ENCODE results near the gene APLN. TPM values are rescaled to one million over a fixed set of nuclear protein-coding genes. Genes with fewer than 3 reads are reported as not detected.

Gene APLN
- total and polyA plus RNA-seq, 9 of the 15 experiments (the other 6 are each of a cell fraction or from before 2014, with no cell fraction given): 0.04 to 0.06 TPM; not detected in 7

DNA sequence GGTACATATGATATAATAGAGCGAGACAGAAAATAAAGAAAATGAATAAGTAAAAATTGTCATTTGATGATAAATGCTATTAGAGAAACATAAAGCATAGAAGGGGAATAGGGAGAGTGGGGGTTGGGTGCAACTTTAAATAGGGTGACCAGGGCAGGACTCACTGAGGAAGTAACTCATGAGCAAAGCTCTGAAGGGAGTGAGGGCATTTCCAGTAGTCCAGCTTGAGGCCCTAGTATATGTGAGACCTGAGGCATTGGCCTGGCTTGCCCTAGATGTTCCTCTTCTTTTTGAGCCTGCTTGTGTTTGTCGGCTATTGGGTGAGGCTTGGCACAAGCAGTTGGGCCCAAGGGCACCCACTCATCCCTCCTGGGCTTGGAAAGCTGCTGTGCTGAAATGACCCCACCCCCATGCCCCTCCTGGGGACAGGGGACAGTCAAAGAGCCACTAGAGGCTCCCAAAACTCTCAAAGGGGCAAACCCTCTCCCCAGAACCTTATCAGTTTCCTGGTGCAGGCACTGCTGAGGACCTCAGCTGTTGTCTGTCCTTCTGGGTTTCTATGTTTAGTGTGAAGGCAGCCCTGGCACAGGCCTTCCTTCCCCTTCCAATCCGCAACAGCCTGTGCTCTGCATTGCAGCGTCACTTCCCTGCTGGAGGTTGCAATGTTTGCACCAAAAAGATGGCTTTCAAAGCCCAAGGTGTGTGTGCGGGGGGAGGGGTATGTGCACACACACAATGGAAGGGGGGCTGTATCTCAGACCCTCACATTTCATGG is 40.1 kb downstream of the APLN start (continued):
- TF ChIP-seq GTF2B (IDR thresholded peaks at IDR 0.05; ENCODE audit: extremely low read depth, insufficient read length) (no peak), GTF2E2 (tag; IDR thresholded peaks at IDR 0.05) (no peak), CC2D1A (IDR thresholded peaks at IDR 0.05) (no peak)
- TF ChIP-seq, protein P1, sequence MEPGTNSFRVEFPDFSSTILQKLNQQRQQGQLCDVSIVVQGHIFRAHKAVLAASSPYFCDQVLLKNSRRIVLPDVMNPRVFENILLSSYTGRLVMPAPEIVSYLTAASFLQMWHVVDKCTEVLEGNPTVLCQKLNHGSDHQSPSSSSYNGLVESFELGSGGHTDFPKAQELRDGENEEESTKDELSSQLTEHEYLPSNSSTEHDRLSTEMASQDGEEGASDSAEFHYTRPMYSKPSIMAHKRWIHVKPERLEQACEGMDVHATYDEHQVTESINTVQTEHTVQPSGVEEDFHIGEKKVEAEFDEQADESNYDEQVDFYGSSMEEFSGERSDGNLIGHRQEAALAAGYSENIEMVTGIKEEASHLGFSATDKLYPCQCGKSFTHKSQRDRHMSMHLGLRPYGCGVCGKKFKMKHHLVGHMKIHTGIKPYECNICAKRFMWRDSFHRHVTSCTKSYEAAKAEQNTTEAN (CRISPR knock-in tag; IDR thresholded peaks at IDR 0.05): no peak

GRCh38 chrX:129613596-129613995 is 41.2 kb downstream of the APLN start:
- Histone ChIP-seq H3K9me1 (ENCODE audit: control insufficient read depth, insufficient read depth, low read length) (no peaks in the 10 kb centered on the region), H3K4me3 (no peak overlapping the region), H4K20me1 (replicated peaks; ENCODE audit: control insufficient read depth, insufficient read depth, low read length) (no peaks in the 10 kb centered on the region), H3K4me1 (replicated peaks in 1 of 2; ENCODE audit: control insufficient read depth in 2 of 2, insufficient read depth in 2 of 2, low read length in 2 of 2) (no peaks in the 10 kb centered on the region; a peak in 2 of 5 replicates), H3K9me3 (replicated peaks; ENCODE audit: control insufficient read depth, insufficient read depth, low read depth, low read length) (no peaks in the 10 kb centered on the region), H3K9ac (ENCODE audit: insufficient read depth in 1 of 2, low read depth in 2 of 2, low read length in 2 of 2) (no peak overlapping the region), H2AFZ (ENCODE audit: low read depth, low read length) (no peak overlapping the region), H3K27me3 (ENCODE audit: control insufficient read depth in 2 of 2, insufficient read depth in 2 of 2, low read length in 2 of 2) (no peaks in the 10 kb centered on the region), H3K4me2 (ENCODE audit: insufficient read depth, low read length) (no peak overlapping the region), H3K27ac (ENCODE audit: extremely low read depth, low read depth, low read length) (no peak overlapping the region), H3K36me3 (ENCODE audit: control insufficient read depth, insufficient read depth, low read length) (no peaks in the 10 kb centered on the region), H3K79me2 (ENCODE audit: control insufficient read depth, insufficient read depth, low read length) (no peaks in the 10 kb centered on the region)
- DNase-seq (ENCODE audit: extremely low read depth in 1 of 4, low spot score in 3 of 4) (no peak), FAIRE-seq (no peak), ATAC-seq (no peak)
- ChIA-PET CTCF (ENCODE audit: low intra/inter-chr PET ratio) (no interaction called here), POLR2A (no interaction called here)
- intact Hi-C loops (cut with micrococcal nuclease): no loop called here
- BruUV-seq (replicated peaks): no TSS peak
- in situ Hi-C loops (cut with MboI): no loop called here
- TF ChIP-seq BHLHE40 (IDR thresholded peaks at IDR 0.05; ENCODE audit: low read length) (no peak), YY1 (IDR thresholded peaks at IDR 0.05; ENCODE audit: borderline replicate concordance in 1 of 3, control insufficient read depth in 1 of 3, extremely low read depth in 1 of 3, insufficient read depth in 3 of 3, insufficient read length in 1 of 3, insufficient replicate concordance in 2 of 3, low read depth in 1 of 3, low read length in 2 of 3) (no peak), MTA1 (IDR thresholded peaks at IDR 0.05; ENCODE audit: borderline replicate concordance) (no peak), ZNF740 (CRISPR knock-in tag; IDR thresholded peaks at IDR 0.05) (no peak), ZNF740 (tag; IDR thresholded peaks at IDR 0.05) (no peak), SIN3A (IDR thresholded peaks at IDR 0.05; ENCODE audit: borderline replicate concordance in 2 of 2, control insufficient read depth in 1 of 2, low read depth in 2 of 2, low read length in 2 of 2) (no peak), POLR3A (IDR thresholded peaks at IDR 0.05; ENCODE audit: borderline replicate concordance, extremely low read depth, insufficient read depth, insufficient read length) (no peak), MCM7 (IDR thresholded peaks at IDR 0.05) (no peak), MEF2D (tag; conservative IDR thresholded peaks at IDR 0.05; ENCODE audit: low read depth) (no peak), HDGF (IDR thresholded peaks at IDR 0.05) (no peak), FOXA3 (CRISPR knock-in tag; conservative IDR thresholded peaks at IDR 0.05 in 1 of 2, IDR thresholded peaks at IDR 0.05 in 1 of 2) (no peak)
- TF ChIP-seq, protein P2, sequence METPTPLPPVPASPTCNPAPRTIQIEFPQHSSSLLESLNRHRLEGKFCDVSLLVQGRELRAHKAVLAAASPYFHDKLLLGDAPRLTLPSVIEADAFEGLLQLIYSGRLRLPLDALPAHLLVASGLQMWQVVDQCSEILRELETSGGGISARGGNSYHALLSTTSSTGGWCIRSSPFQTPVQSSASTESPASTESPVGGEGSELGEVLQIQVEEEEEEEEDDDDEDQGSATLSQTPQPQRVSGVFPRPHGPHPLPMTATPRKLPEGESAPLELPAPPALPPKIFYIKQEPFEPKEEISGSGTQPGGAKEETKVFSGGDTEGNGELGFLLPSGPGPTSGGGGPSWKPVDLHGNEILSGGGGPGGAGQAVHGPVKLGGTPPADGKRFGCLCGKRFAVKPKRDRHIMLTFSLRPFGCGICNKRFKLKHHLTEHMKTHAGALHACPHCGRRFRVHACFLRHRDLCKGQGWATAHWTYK (CRISPR knock-in tag; IDR thresholded peaks at IDR 0.05): no peak
